ENCODE data around the gene DNALI1.

The DNALI1 gene

DNA sequence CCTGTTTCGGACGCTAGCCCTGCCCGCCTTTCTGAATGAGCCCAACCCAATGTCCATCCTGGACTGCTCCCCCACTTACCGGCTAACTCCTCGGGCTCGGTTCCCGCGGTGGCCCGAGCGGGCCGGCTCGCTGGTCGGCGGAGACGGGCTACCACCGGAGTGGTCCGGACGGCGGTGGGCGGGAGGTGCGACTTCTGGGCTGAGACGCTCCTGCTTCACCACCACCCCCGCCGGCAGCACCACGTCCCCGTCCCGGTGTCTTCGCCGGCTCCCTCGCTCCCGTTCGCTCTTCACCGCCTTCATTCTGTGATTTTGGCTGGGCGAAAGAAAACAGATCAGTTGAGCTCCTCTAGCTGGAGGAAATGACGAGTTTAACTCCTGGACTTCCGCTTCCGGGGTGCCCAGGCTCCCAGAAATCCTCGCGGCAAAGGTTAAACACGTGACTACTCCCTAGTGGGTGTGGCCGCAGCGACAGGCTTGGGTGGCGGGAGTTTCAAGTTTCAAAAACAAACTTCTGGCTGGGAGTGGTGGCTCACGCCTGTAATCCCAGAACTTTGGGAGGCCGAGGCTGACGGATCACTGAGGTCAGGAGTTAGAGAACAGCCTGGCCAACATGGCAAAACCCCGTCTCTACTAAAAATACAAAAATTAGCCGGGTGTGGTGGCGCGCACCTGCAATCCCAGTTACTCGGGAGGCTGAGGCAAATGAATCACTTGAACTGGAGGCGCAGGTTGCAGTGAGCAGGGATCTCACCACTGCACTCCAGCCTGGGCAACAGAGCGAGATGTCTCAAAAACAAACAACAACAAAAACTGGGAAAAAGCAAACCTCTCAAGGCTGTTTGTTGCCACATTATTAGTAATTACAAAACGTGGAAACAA, 2.6 kb upstream of the DNALI1 start, which contains the start of gene SNIP1 (continued):
- TF ChIP-seq, protein P1, sequence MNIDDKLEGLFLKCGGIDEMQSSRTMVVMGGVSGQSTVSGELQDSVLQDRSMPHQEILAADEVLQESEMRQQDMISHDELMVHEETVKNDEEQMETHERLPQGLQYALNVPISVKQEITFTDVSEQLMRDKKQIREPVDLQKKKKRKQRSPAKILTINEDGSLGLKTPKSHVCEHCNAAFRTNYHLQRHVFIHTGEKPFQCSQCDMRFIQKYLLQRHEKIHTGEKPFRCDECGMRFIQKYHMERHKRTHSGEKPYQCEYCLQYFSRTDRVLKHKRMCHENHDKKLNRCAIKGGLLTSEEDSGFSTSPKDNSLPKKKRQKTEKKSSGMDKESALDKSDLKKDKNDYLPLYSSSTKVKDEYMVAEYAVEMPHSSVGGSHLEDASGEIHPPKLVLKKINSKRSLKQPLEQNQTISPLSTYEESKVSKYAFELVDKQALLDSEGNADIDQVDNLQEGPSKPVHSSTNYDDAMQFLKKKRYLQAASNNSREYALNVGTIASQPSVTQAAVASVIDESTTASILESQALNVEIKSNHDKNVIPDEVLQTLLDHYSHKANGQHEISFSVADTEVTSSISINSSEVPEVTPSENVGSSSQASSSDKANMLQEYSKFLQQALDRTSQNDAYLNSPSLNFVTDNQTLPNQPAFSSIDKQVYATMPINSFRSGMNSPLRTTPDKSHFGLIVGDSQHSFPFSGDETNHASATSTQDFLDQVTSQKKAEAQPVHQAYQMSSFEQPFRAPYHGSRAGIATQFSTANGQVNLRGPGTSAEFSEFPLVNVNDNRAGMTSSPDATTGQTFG (tag by site-specific recombination; IDR thresholded peaks at IDR 0.05; ENCODE audit: borderline replicate concordance): no peak
- TF ChIP-seq ZNF223 (tag by site-specific recombination; IDR thresholded peaks at IDR 0.05) (no peak), ZNF335 (tag by site-specific recombination; conservative IDR thresholded peaks at IDR 0.05) (peak; percentile 77), ZFP3 (tag by site-specific recombination; IDR thresholded peaks at IDR 0.05; ENCODE audit: low read depth) (no peak), ZNF155 (tag by site-specific recombination; IDR thresholded peaks at IDR 0.05) (no peak), SP7 (tag by site-specific recombination; IDR thresholded peaks at IDR 0.05) (peak; percentile 66; the same call in 1 of the 2 replicates), ZNF658 (tag by site-specific recombination; IDR thresholded peaks at IDR 0.05) (no peak), ZNF174 (tag by site-specific recombination; IDR thresholded peaks at IDR 0.05) (no peak), ZNF521 (tag by site-specific recombination; IDR thresholded peaks at IDR 0.05) (no peak), ZNF292 (tag by site-specific recombination; IDR thresholded peaks at IDR 0.05; ENCODE audit: borderline replicate concordance, low read depth) (no peak), KLF7 (tag by site-specific recombination; IDR thresholded peaks at IDR 0.05; ENCODE audit: borderline replicate concordance) (peak; percentile 97), ZBTB7A (tag by site-specific recombination; IDR thresholded peaks at IDR 0.05; ENCODE audit: low read depth) (no peak), ZNF311 (tag by site-specific recombination; IDR thresholded peaks at IDR 0.05; ENCODE audit: borderline replicate concordance) (no peak), ZNF133 (tag by site-specific recombination; IDR thresholded peaks at IDR 0.05) (0 out of 2 replicates have a peak, but pooled peaks have one; percentile 17), ZNF202 (tag by site-specific recombination; IDR thresholded peaks at IDR 0.05; ENCODE audit: borderline replicate concordance) (no peak), ZNF660 (tag by site-specific recombination; IDR thresholded peaks at IDR 0.05) (peak; percentile 41; the same call in 1 of the 2 replicates), YY1 (tag by site-specific recombination; IDR thresholded peaks at IDR 0.05) (no peak), REPIN1 (tag by site-specific recombination; IDR thresholded peaks at IDR 0.05; ENCODE audit: low read depth) (peak; percentile 62)
- TF ChIP-seq, protein P2, sequence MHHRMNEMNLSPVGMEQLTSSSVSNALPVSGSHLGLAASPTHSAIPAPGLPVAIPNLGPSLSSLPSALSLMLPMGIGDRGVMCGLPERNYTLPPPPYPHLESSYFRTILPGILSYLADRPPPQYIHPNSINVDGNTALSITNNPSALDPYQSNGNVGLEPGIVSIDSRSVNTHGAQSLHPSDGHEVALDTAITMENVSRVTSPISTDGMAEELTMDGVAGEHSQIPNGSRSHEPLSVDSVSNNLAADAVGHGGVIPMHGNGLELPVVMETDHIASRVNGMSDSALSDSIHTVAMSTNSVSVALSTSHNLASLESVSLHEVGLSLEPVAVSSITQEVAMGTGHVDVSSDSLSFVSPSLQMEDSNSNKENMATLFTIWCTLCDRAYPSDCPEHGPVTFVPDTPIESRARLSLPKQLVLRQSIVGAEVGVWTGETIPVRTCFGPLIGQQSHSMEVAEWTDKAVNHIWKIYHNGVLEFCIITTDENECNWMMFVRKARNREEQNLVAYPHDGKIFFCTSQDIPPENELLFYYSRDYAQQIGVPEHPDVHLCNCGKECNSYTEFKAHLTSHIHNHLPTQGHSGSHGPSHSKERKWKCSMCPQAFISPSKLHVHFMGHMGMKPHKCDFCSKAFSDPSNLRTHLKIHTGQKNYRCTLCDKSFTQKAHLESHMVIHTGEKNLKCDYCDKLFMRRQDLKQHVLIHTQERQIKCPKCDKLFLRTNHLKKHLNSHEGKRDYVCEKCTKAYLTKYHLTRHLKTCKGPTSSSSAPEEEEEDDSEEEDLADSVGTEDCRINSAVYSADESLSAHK (tag by site-specific recombination; IDR thresholded peaks at IDR 0.05): peak; percentile 94
- TF ChIP-seq, protein P3, sequence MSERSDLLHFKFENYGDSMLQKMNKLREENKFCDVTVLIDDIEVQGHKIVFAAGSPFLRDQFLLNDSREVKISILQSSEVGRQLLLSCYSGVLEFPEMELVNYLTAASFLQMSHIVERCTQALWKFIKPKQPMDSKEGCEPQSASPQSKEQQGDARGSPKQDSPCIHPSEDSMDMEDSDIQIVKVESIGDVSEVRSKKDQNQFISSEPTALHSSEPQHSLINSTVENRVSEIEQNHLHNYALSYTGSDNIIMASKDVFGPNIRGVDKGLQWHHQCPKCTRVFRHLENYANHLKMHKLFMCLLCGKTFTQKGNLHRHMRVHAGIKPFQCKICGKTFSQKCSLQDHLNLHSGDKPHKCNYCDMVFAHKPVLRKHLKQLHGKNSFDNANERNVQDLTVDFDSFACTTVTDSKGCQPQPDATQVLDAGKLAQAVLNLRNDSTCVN (tag by site-specific recombination; optimal IDR thresholded peaks at IDR 0.05): peak; percentile 20

DNA sequence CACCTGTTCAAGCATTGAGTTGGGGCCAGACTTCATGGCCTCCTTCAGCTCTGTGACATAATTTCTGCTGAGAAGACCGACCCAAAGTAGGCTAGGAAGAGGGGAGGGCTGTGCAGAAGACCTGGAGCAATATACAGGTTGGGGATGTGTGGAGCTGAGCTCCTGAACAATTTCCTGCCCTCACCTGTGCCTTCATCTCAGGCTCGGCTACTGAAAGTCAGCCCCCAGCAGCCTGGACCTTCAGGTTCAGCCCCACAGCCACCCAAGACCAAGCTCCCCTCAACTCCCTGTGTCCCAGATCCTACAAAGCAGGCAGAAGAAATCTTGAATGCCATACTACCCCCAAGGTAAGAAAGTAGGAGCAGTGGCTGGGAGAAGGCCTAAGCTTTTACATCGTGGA, 662 bp downstream of the DNALI1 start:
- Histone ChIP-seq H3K36me3 (ENCODE audit: control insufficient read depth in 2 of 2, insufficient read depth in 1 of 2, low read length in 2 of 2) (peaks cover 0 to 18% of the 10 kb centered on the region in 2 experiments; a peak in 2 of 3 replicates), H3K4me1 (ENCODE audit: control insufficient read depth, insufficient read depth, low read length) (peaks cover 4% of the 10 kb centered on the region; the same call in 1 of the 2 replicates), H3K27ac (ENCODE audit: extremely low read depth, low read depth, low read length) (no peak overlapping the region), H3K4me3 (ENCODE audit: low read depth, low read length) (no peak overlapping the region), H3K9me3 (ENCODE audit: control insufficient read depth, insufficient read depth, low read depth, low read length) (no peaks in the 10 kb centered on the region)
- POLR2A ChIA-PET: no interaction called here
- CTCF ChIA-PET: interaction anchor here (1.3 kb wide), 1 partner anchor 125 kb away, joined by 5 read pairs; no protein-coding TSS in a partner anchor
- TF ChIP-seq, protein P4, sequence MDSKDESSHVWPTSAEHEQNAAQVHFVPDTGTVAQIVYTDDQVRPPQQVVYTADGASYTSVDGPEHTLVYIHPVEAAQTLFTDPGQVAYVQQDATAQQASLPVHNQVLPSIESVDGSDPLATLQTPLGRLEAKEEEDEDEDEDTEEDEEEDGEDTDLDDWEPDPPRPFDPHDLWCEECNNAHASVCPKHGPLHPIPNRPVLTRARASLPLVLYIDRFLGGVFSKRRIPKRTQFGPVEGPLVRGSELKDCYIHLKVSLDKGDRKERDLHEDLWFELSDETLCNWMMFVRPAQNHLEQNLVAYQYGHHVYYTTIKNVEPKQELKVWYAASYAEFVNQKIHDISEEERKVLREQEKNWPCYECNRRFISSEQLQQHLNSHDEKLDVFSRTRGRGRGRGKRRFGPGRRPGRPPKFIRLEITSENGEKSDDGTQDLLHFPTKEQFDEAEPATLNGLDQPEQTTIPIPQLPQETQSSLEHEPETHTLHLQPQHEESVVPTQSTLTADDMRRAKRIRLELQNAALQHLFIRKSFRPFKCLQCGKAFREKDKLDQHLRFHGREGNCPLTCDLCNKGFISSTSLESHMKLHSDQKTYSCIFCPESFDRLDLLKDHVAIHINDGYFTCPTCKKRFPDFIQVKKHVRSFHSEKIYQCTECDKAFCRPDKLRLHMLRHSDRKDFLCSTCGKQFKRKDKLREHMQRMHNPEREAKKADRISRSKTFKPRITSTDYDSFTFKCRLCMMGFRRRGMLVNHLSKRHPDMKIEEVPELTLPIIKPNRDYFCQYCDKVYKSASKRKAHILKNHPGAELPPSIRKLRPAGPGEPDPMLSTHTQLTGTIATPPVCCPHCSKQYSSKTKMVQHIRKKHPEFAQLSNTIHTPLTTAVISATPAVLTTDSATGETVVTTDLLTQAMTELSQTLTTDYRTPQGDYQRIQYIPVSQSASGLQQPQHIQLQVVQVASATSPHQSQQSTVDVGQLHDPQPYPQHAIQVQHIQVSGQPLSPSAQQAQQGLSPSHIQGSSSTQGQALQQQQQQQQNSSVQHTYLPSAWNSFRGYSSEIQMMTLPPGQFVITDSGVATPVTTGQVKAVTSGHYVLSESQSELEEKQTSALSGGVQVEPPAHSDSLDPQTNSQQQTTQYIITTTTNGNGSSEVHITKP (tag by site-specific recombination; IDR thresholded peaks at IDR 0.05): peak; percentile 62
- TF ChIP-seq SETDB1 (IDR thresholded peaks at IDR 0.05; ENCODE audit: insufficient read length, low read length): no peak

Data from HEK293 (cell line).